ENCODE measurements around the gene NELFCD.

DNA sequence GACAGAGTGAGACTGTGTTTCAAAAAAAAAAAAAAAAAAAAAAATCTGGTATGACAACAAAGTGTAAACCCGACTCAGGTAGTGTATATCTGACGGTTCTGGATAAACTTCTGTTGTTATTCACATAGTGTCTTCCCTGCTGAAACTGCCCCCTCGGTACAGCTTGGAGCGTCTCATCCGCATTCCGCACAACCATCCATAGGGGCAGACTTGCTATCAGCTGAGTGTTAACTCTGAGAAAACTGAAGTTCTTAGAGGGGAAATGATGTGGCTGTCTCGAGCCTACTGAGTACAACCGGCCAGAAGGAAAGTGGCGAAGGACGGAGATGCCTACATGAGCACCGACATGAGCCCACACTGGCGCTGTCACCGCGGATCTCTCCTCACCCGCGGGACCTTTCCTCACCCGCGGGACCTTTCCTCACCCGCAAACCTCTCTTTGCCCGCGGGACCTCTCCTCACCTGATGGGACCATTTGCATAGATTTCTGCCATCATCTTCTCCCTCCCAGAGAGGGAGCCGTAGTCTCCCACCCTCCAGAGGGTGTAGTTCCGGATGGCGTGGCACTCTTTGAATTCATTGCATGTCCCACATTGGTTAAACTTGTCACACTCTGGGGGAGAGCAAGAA lies 16.2 kb downstream of the NELFCD start:
- TF ChIP-seq, protein P1, sequence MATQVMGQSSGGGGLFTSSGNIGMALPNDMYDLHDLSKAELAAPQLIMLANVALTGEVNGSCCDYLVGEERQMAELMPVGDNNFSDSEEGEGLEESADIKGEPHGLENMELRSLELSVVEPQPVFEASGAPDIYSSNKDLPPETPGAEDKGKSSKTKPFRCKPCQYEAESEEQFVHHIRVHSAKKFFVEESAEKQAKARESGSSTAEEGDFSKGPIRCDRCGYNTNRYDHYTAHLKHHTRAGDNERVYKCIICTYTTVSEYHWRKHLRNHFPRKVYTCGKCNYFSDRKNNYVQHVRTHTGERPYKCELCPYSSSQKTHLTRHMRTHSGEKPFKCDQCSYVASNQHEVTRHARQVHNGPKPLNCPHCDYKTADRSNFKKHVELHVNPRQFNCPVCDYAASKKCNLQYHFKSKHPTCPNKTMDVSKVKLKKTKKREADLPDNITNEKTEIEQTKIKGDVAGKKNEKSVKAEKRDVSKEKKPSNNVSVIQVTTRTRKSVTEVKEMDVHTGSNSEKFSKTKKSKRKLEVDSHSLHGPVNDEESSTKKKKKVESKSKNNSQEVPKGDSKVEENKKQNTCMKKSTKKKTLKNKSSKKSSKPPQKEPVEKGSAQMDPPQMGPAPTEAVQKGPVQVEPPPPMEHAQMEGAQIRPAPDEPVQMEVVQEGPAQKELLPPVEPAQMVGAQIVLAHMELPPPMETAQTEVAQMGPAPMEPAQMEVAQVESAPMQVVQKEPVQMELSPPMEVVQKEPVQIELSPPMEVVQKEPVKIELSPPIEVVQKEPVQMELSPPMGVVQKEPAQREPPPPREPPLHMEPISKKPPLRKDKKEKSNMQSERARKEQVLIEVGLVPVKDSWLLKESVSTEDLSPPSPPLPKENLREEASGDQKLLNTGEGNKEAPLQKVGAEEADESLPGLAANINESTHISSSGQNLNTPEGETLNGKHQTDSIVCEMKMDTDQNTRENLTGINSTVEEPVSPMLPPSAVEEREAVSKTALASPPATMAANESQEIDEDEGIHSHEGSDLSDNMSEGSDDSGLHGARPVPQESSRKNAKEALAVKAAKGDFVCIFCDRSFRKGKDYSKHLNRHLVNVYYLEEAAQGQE (IDR thresholded peaks at IDR 0.05; ENCODE audit: low read depth): no peak
- TF ChIP-seq YY1 (IDR thresholded peaks at IDR 0.05; ENCODE audit: low read depth) (no peak), EP300 (IDR thresholded peaks at IDR 0.05; ENCODE audit: borderline replicate concordance) (no peak), NFIC (IDR thresholded peaks at IDR 0.05) (no peak), TAF1 (IDR thresholded peaks at IDR 0.05; ENCODE audit: low read depth) (no peak), FOXM1 (IDR thresholded peaks at IDR 0.05; ENCODE audit: borderline replicate concordance, low read depth) (no peak)
- TF ChIP-seq, protein P2, sequence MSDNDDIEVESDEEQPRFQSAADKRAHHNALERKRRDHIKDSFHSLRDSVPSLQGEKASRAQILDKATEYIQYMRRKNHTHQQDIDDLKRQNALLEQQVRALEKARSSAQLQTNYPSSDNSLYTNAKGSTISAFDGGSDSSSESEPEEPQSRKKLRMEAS (IDR thresholded peaks at IDR 0.05): no peak
